Inflammatory macrophage treated with lipopolysaccharide for 1 hour (primary cell): ENCODE data around the gene XPR1.

Source experiments
- DNase-seq, 2 donors: peaks; one replicate each; pipeline ENCODE4 v3.0.0-alpha.2; 2020 to 2022

The XPR1 gene

GRCh38 chr1:180615493-180616290 lies 16.1 kb upstream of the XPR1 start:
- DNase-seq, result no peak

GRCh38 chr1:180616439-180616838 lies 15.4 kb upstream of the XPR1 start:
- no peak for DNase-seq

GRCh38 chr1:180617774-180618395 lies 13.9 kb upstream of the XPR1 start:
- no peak for DNase-seq

GRCh38 chr1:180620581-180620980 lies 11.2 kb upstream of the XPR1 start:
- DNase-seq, result no peak

- no peak for DNase-seq
Observed at GRCh38 chr1:180622658-180623508, 8.9 kb upstream of the XPR1 start.

GRCh38 chr1:180623579-180624347 lies 8.1 kb upstream of the XPR1 start:
- no peak for DNase-seq

GRCh38 chr1:180626711-180627110 lies 5.1 kb upstream of the XPR1 start:
- DNase-seq, result no peak

- DNase-seq, result no peak
Observed at GRCh38 chr1:180627411-180627810, 4.4 kb upstream of the XPR1 start.

- no peak for DNase-seq
Observed at GRCh38 chr1:180628646-180629045, 3.2 kb upstream of the XPR1 start.

- no peak for DNase-seq
Observed at GRCh38 chr1:180630408-180631193, 1.2 kb upstream of the XPR1 start.

- no peak for DNase-seq
Observed at GRCh38 chr1:180631194-180631765, 542 bp upstream of the XPR1 start.

GRCh38 chr1:180632326-180633056 lies 669 bp downstream of the XPR1 start:
- DNase-seq, result no peak

GRCh38 chr1:180633057-180634056 lies 1.5 kb downstream of the XPR1 start:
- peak in 1 of 2 donors; percentile 20 for DNase-seq

- no peak for DNase-seq
Observed at GRCh38 chr1:180636138-180636537, 4.3 kb downstream of the XPR1 start.

- DNase-seq, result no peak
Observed at GRCh38 chr1:180639871-180640270, 8.0 kb downstream of the XPR1 start.

- no peak for DNase-seq
Observed at GRCh38 chr1:180640531-180640949, 8.7 kb downstream of the XPR1 start.

- DNase-seq, result no peak
Observed at GRCh38 chr1:180641662-180642061, 9.8 kb downstream of the XPR1 start.

- DNase-seq, result no peak
Observed at GRCh38 chr1:180642781-180643180, 11.0 kb downstream of the XPR1 start.

- DNase-seq, result no peak
Observed at GRCh38 chr1:180643693-180644092, 11.9 kb downstream of the XPR1 start.
